Measurements from ENCODE around the gene VIT.

Gene VIT

GRCh38 chr2:36771671-36772070, 75.2 kb downstream of the VIT start:
- DNase-seq, result no peak

- DNase-seq, result no peak
Observed at GRCh38 chr2:36773947-36774346, 77.4 kb downstream of the VIT start.

GRCh38 chr2:36775261-36775660, 78.8 kb downstream of the VIT start:
- no peak for DNase-seq

- DNase-seq, result no peak
Observed at GRCh38 chr2:36775806-36776205, 79.3 kb downstream of the VIT start.

- no peak for DNase-seq
Observed at GRCh38 chr2:36777272-36777671, 80.8 kb downstream of the VIT start.

- peak; percentile 13 for DNase-seq
Observed at GRCh38 chr2:36777788-36778187, 81.3 kb downstream of the VIT start.

- DNase-seq, result no peak
Observed at GRCh38 chr2:36779462-36779861, 83.0 kb downstream of the VIT start.

- peak; percentile 61 for DNase-seq
Observed at GRCh38 chr2:36780231-36780839, 83.8 kb downstream of the VIT start.

- no peak for DNase-seq
Observed at GRCh38 chr2:36781907-36782720, 85.6 kb downstream of the VIT start.

GRCh38 chr2:36783246-36783645, 86.7 kb downstream of the VIT start:
- DNase-seq, result no peak

- peak; percentile 69 for DNase-seq
Observed at GRCh38 chr2:36785179-36785795, 88.8 kb downstream of the VIT start.

GRCh38 chr2:36789181-36789804, 92.8 kb downstream of the VIT start:
- no peak for DNase-seq

- peak; percentile 17 for DNase-seq
Observed at GRCh38 chr2:36792951-36793350, 96.4 kb downstream of the VIT start.

- DNase-seq, result no peak
Observed at GRCh38 chr2:36797324-36798070, 101.0 kb downstream of the VIT start.

GRCh38 chr2:36798724-36799123, 102.2 kb downstream of the VIT start:
- no peak for DNase-seq

- DNase-seq, result no peak
Observed at GRCh38 chr2:36800381-36800780, 103.9 kb downstream of the VIT start.

GRCh38 chr2:36801088-36801487, 104.6 kb downstream of the VIT start:
- no peak for DNase-seq

GRCh38 chr2:36802952-36803351, 106.4 kb downstream of the VIT start:
- no peak for DNase-seq

GRCh38 chr2:36805635-36806224, 109.2 kb downstream of the VIT start:
- no peak for DNase-seq

GRCh38 chr2:36807223-36807886, 110.8 kb downstream of the VIT start:
- no peak for DNase-seq

GRCh38 chr2:36808386-36809068, 112.0 kb downstream of the VIT start:
- no peak for DNase-seq
